Astrocyte of the spinal cord (primary cell): ENCODE measurements around the gene DISC1.
"Not testable (repeated sequence)": the region's sequence is repeated elsewhere in the genome, so short reads cannot be mapped to it uniquely, and the experiment has no call there.

ENCODE experiments used
- DNase-seq: peaks from one replicate; pipeline ENCODE4 v3.0.0; 2011; ENCODE audit warnings: low read depth, low spot score
- H3K4me3 ChIP-seq: 2 replicates; pipeline ENCODE4 v1.5.1; 2011; ENCODE audit warnings: low read depth, mild to moderate bottlenecking, low read length, moderate library complexity
- CTCF ChIP-seq: IDR thresholded peaks from 2 replicates; pipeline ENCODE4 v1.5.1; 2012; ENCODE audit warnings: low read depth, mild to moderate bottlenecking, low read length, inconsistent platforms
- in situ Hi-C: cut with HindIII; loops from 2 replicates; pipeline ENCODE4 v1.10.0; 2017; ENCODE audit warnings: low sequenced_read_pairs

Gene DISC1

GRCh38 chr1:231642618-231643017 lies 16.0 kb downstream of the DISC1 start:
- in situ Hi-C loops, result no loop called here
- H3K4me3 ChIP-seq, result no peak overlapping the region
- TF ChIP-seq CTCF, result no peak
- DNase-seq, result no peak

- in situ Hi-C loops, result no loop called here
- H3K4me3 ChIP-seq, result no peak overlapping the region
- TF ChIP-seq CTCF, result no peak
- peak; percentile 26 for DNase-seq
Measured at GRCh38 chr1:231643071-231643934, 16.7 kb downstream of the DISC1 start.

- TF ChIP-seq CTCF, result no peak
- DNase-seq, result no peak
- in situ Hi-C loops, result no loop called here
- H3K4me3 ChIP-seq, result no peak overlapping the region
Measured at GRCh38 chr1:231643935-231644237, 17.3 kb downstream of the DISC1 start.

- DNase-seq, H3K4me3 ChIP-seq, in situ Hi-C loops: not testable (repeated sequence)
Measured at GRCh38 chr1:231645634-231646033, 19.0 kb downstream of the DISC1 start.

- DNase-seq, in situ Hi-C loops, H3K4me3 ChIP-seq: not testable (repeated sequence)
Measured at GRCh38 chr1:231646165-231646564, 19.6 kb downstream of the DISC1 start.

- DNase-seq, H3K4me3 ChIP-seq, in situ Hi-C loops: not testable (repeated sequence)
Measured at GRCh38 chr1:231651621-231652260, 25.2 kb downstream of the DISC1 start.

GRCh38 chr1:231653632-231654031 lies 27.0 kb downstream of the DISC1 start:
- no peak for TF ChIP-seq CTCF

GRCh38 chr1:231656741-231657140 lies 30.2 kb downstream of the DISC1 start:
- no peak overlapping the region for H3K4me3 ChIP-seq
- in situ Hi-C loops, result no loop called here
- no peak for DNase-seq
- no peak for TF ChIP-seq CTCF

More at GRCh38 chr1:231653632-231654031, 27.0 kb downstream of the DISC1 start:
- no peak overlapping the region for H3K4me3 ChIP-seq
- DNase-seq, result no peak
- in situ Hi-C loops, result no loop called here

- H3K4me3 ChIP-seq, DNase-seq, in situ Hi-C loops: not testable (repeated sequence)
Measured at GRCh38 chr1:231658223-231658622, 31.6 kb downstream of the DISC1 start.
